IMR-90 (cell line): Measurements from ENCODE around the gene ADARB2. TPM values are rescaled to one million over a fixed set of nuclear protein-coding genes. Genes with fewer than 3 reads are reported as not detected.

ENCODE experiments used
- ATAC-seq: fragments of 200-7000 bp; cut with Tn5 transposase; 2 replicates; pipeline ENCODE4 v1.9.1; 2020; ENCODE audit warnings: low read depth, mild to moderate bottlenecking, moderate library complexity
- BruUV-seq: library from RNA; stranded (reverse); fragments of 400-500 nt; replicated peaks from 2 replicates; lab custom pipeline; 2021; lab: Mats Ljungman, UMichigan
- CTCF ChIA-PET: fragments of 300-600 bp; formaldehyde crosslinking; extraction: SDS; loops from one replicate; lab custom pipeline; 2021; ENCODE audit warnings: antibody characterized with exemption; lab: Yijun Ruan, JAX
- POLR2A ChIA-PET: fragments of 300-600 bp; sonication (Branson Sonifier 250); formaldehyde crosslinking; loops from one replicate; lab custom pipeline; 2022; ENCODE audit warnings: antibody characterized with exemption; ENCODE audit not compliant: unreplicated experiment; lab: Charles Lee
- DNase-seq: peaks from one replicate; pipeline ENCODE4 v3.0.0; 2013
- H2AFZ ChIP-seq: replicated peaks from 2 replicates; pipeline ENCODE3; 2013; ENCODE audit warnings: low read length, mild to moderate bottlenecking; ENCODE audit not compliant: poor library complexity
- H2AK5ac ChIP-seq: 2 replicates; pipeline ENCODE4 v1.6.1; 2013; ENCODE audit warnings: low read depth, low read length, inconsistent platforms
- H2AK9ac ChIP-seq: replicated peaks from 2 replicates; pipeline ENCODE3; 2013; ENCODE audit warnings: mild to moderate bottlenecking, low read depth, low read length, moderate library complexity; ENCODE audit not compliant: poor library complexity
- H2BK120ac ChIP-seq: 2 replicates; pipeline ENCODE4 v1.6.1; 2013; ENCODE audit warnings: low read depth, low read length, inconsistent platforms
- H2BK15ac ChIP-seq: 3 replicates; pipeline ENCODE4 v1.6.1; 2013; ENCODE audit warnings: low read depth, low read length, inconsistent platforms
- H2BK20ac ChIP-seq: 2 replicates; pipeline ENCODE4 v1.6.1; 2013; ENCODE audit warnings: low read depth, mild to moderate bottlenecking, inconsistent platforms, low read length, moderate library complexity
- H2BK5ac ChIP-seq: 2 replicates; pipeline ENCODE4 v1.6.1; 2013; ENCODE audit warnings: mild to moderate bottlenecking, low read depth, low read length, inconsistent platforms; ENCODE audit not compliant: poor library complexity, severe bottlenecking
- H3K14ac ChIP-seq: replicated peaks from 2 replicates; pipeline ENCODE4 v1.6.1; 2013; ENCODE audit warnings: low read depth, low read length, inconsistent platforms
- H3K18ac ChIP-seq: 2 replicates; pipeline ENCODE4 v1.6.1; 2013; ENCODE audit warnings: low read depth, low read length, control low read depth
- H3K23ac ChIP-seq: 2 replicates; pipeline ENCODE4 v1.6.1; 2013; ENCODE audit warnings: low read depth, low read length, inconsistent platforms
- H3K27ac ChIP-seq: 2 replicates; pipeline ENCODE4 v1.5.1; 2013; ENCODE audit warnings: mild to moderate bottlenecking, control low read depth, low read length; ENCODE audit not compliant: insufficient read depth
- H3K27me3 ChIP-seq: 2 replicates; pipeline ENCODE4 v1.6.1; 2013; ENCODE audit warnings: low read length; ENCODE audit not compliant: control insufficient read depth, insufficient read depth
- H3K36me3 ChIP-seq: 2 replicates; pipeline ENCODE4 v1.6.1; 2013; ENCODE audit warnings: low read length, mixed read lengths; ENCODE audit not compliant: control insufficient read depth, insufficient read depth
- H3K4ac ChIP-seq: 2 replicates; pipeline ENCODE4 v1.6.1; 2013; ENCODE audit warnings: low read depth, low read length, inconsistent platforms
- H3K4me1 ChIP-seq: 2 replicates; pipeline ENCODE4 v1.6.1; 2013; ENCODE audit warnings: low read length, mixed read lengths; ENCODE audit not compliant: control insufficient read depth, insufficient read depth
- H3K4me2 ChIP-seq: 2 replicates; pipeline ENCODE4 v1.6.1; 2013; ENCODE audit warnings: low read depth, mild to moderate bottlenecking, control low read depth, low read length, moderate library complexity
- H3K4me3 ChIP-seq: 2 replicates; pipeline ENCODE4 v1.5.1; 2013; ENCODE audit warnings: low read depth, mild to moderate bottlenecking, control low read depth, low read length, moderate library complexity; ENCODE audit not compliant: insufficient read depth
- H3K56ac ChIP-seq: 2 replicates; pipeline ENCODE4 v1.6.1; 2013; ENCODE audit warnings: low read length, inconsistent platforms; ENCODE audit not compliant: insufficient read depth; ENCODE audit errors: extremely low read depth
- H3K79me1 ChIP-seq, 2 experiments: 2 replicates each; pipeline ENCODE4 v1.6.1; 2013; ENCODE audit warnings: low read length in 2 of 2, inconsistent platforms in 1 of 2, low read depth in 1 of 2
- H3K9ac ChIP-seq: 2 replicates; pipeline ENCODE4 v1.6.1; 2013; ENCODE audit warnings: low read depth, low read length, control low read depth
- H3K9me1 ChIP-seq: 2 replicates; pipeline ENCODE4 v1.6.1; 2013; ENCODE audit warnings: low read length, inconsistent platforms; ENCODE audit not compliant: insufficient read depth
- H3K9me3 ChIP-seq: 2 replicates; pipeline ENCODE4 v1.6.1; 2013; ENCODE audit warnings: low read length; ENCODE audit not compliant: control insufficient read depth, insufficient read depth
- H4K20me1 ChIP-seq: 2 replicates; pipeline ENCODE4 v1.6.1; 2013; ENCODE audit warnings: low read length, inconsistent platforms; ENCODE audit not compliant: insufficient read depth
- H4K5ac ChIP-seq: 2 replicates; pipeline ENCODE4 v1.6.1; 2013; ENCODE audit warnings: mild to moderate bottlenecking, low read depth, low read length, control low read depth
- H4K8ac ChIP-seq, 2 experiments: 2 replicates each; pipeline ENCODE4 v1.6.1; 2013; ENCODE audit warnings: low read depth in 2 of 2, low read length in 2 of 2, control low read depth in 1 of 2, inconsistent platforms in 1 of 2
- H4K91ac ChIP-seq: 2 replicates; pipeline ENCODE4 v1.6.1; 2013; ENCODE audit warnings: low read depth, low read length, inconsistent platforms; ENCODE audit not compliant: insufficient read depth
- SMC3 ChIP-seq: fragments of 150-350 bp; IDR thresholded peaks from 2 replicates; pipeline ENCODE4 v1.6.1; 2016; ENCODE audit warnings: low read depth, mild to moderate bottlenecking, antibody characterized with exemption, low read length, moderate library complexity
- WGBS, 2 experiments: methylation state at CpG; one replicate each; pipeline versions ENCODE4 v1.1.5 to v1.1.7; 2013; ENCODE audit warnings: missing lambda C conversion rate in 2 of 2; ENCODE audit not compliant: insufficient read length in 1 of 2; ENCODE audit errors: extremely low coverage in 2 of 2; 5-methylcytosine and 5-hydroxymethylcytosine counted together
- dilution Hi-C: fragments of 300-500 bp; cut with HindIII; formaldehyde crosslinking; loops from one replicate; pipeline ENCODE4 v1.14.3; 2018; ENCODE audit warnings: low sequenced_read_pairs; ENCODE audit not compliant: unreplicated experiment
- in situ Hi-C: fragments of 300-500 bp; cut with MboI; formaldehyde crosslinking; loops from 3 replicates; pipeline ENCODE4 v1.14.3; 2019; ENCODE audit warnings: low sequenced_read_pairs, inconsistent platforms, mixed read lengths
- intact Hi-C: fragments of 100-400 bp; cut with micrococcal nuclease; formaldehyde crosslinking; loops from 2 replicates; pipeline ENCODE4 v1.10.0; 2022
- polyA plus RNA-seq, 3 experiments: library from polyadenylated mRNA; depleted of rRNA; stranded (reverse); fragments of >200 nt; gene quantifications; 2 replicates each; pipeline ENCODE4 v1.2.3, GENCODE V29; 2012; ENCODE audit warnings: low replicate concordance in 1 of 3
- total RNA-seq: library from RNA; depleted of rRNA; stranded (reverse); fragments of >200 nt; gene quantifications from 2 replicates; pipeline ENCODE4 v1.2.3, GENCODE V29; 2012
- TF ChIP-seq, protein P1 (sequence below): fragments of 150-350 bp; IDR thresholded peaks from 2 replicates; pipeline ENCODE4 v1.6.1; 2017; ENCODE audit warnings: mild to moderate bottlenecking, antibody characterized with exemption, low read length, low read depth

The ADARB2 gene
- total and polyA plus RNA-seq, 2 of the 4 experiments (the other 2 are of a cell fraction): not detected

DNA sequence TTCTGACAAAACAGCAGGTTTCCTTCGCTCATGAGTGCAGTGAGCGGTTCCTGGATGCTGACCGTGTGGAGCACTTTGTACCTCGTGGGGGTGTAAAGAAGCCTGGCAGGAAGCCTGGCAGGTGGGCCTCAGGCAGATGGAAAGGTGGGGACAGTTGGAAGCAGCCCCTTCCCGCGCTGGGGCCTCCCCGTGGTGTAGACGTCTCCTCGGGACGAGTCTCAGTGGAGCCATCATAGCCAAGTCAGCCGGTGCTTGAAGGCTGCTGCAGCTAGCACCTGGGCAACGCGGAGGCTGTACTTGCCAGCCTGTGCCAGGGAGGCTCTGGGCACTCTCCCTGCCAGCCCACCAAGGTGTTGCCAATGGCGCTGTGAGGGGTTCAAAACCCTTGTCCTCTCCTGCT lies 526.7 kb downstream of the ADARB2 start:
- Histone ChIP-seq H3K9me3 (peaks cover 45% of the 10 kb centered on the region), H4K5ac (no peak overlapping the region), H2AK5ac (no peak overlapping the region), H3K23ac (no peak overlapping the region), H2BK120ac (no peak overlapping the region), H3K9me1 (no peaks in the 10 kb centered on the region), H2AK9ac (no peak overlapping the region), H3K4me2 (no peak overlapping the region), H2BK20ac (no peak overlapping the region), H4K8ac (no peak overlapping the region), H3K9ac (no peak overlapping the region), H3K4ac (no peak overlapping the region), H3K56ac (no peak overlapping the region), H3K18ac (no peak overlapping the region), H2BK15ac (no peak overlapping the region), H4K20me1 (no peaks in the 10 kb centered on the region), H2BK5ac (no peak overlapping the region), H3K14ac (no peak overlapping the region), H3K79me1 (no peaks in the 10 kb centered on the region), H3K27ac (no peak overlapping the region), H2AFZ (no peak overlapping the region), H3K27me3 (no peaks in the 10 kb centered on the region), H3K4me3 (no peak overlapping the region), H3K36me3 (no peaks in the 10 kb centered on the region), H3K4me1 (no peaks in the 10 kb centered on the region), H4K91ac (no peak overlapping the region)
- DNase-seq (no peak), ATAC-seq (no peak)
- TF ChIP-seq, protein P1, sequence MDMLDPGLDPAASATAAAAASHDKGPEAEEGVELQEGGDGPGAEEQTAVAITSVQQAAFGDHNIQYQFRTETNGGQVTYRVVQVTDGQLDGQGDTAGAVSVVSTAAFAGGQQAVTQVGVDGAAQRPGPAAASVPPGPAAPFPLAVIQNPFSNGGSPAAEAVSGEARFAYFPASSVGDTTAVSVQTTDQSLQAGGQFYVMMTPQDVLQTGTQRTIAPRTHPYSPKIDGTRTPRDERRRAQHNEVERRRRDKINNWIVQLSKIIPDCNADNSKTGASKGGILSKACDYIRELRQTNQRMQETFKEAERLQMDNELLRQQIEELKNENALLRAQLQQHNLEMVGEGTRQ: no peak
- TF ChIP-seq SMC3: no peak
- ChIA-PET POLR2A (no interaction called here), CTCF (no interaction called here)
- in situ Hi-C loops: no loop called here
- intact Hi-C loops: no loop called here
- BruUV-seq: no TSS peak
- dilution Hi-C loops: no loop called here
- WGBS, 2 experiments: 40% methylated on average over 4 of the region's 14 CpGs; no CpG with 5 or more reads in 1 of the 2 experiments
